ENCODE measurements around the gene PPP1CA. TPM values are rescaled to one million over a fixed set of nuclear protein-coding genes. Genes with fewer than 3 reads are reported as not detected.

The PPP1CA gene
- total and polyA plus RNA-seq, 2 donors (not counting 1 experiment from before 2014, with no cell fraction given): 104 to 135 TPM

- Histone ChIP-seq H3K4me2 (ENCODE audit: extremely low read depth, insufficient read depth, low read length) (peak overlapping the region; percentile 94), H3K36me3 (ENCODE audit: control insufficient read depth, insufficient read depth, low read length) (peaks cover 20% of the 10 kb centered on the region), H3K27me3 (ENCODE audit: control insufficient read depth, insufficient read depth, low read length) (no peaks in the 10 kb centered on the region), H3K27ac (ENCODE audit: insufficient read depth, low read length) (peak overlapping the region; percentile 89), H3K4me1 (ENCODE audit: control insufficient read depth, extremely low read depth, insufficient read depth, low read length) (peaks cover 6% of the 10 kb centered on the region), H3K4me3 (replicated peaks in 1 of 4; ENCODE audit: control extremely low read depth in 1 of 4, insufficient read depth in 1 of 4, low read depth in 3 of 4, low read length in 4 of 4) (peak overlapping the region; percentile 80 to 99 (median 92)), H3K79me2 (ENCODE audit: control insufficient read depth, insufficient read depth, low read length) (peaks cover 24% of the 10 kb centered on the region), H4K20me1 (ENCODE audit: control insufficient read depth, extremely low read depth, insufficient read depth, low read length) (no peaks in the 10 kb centered on the region), H3K9ac (ENCODE audit: insufficient read depth, low read length) (peak overlapping the region; percentile 86), H2AFZ (ENCODE audit: low read length) (no peak overlapping the region), H3K9me3 (ENCODE audit: control insufficient read depth, insufficient read depth, low read depth, low read length) (no peaks in the 10 kb centered on the region)
- TF ChIP-seq CTCF (conservative IDR thresholded peaks at IDR 0.05 in 1 of 2, IDR thresholded peaks at IDR 0.05 in 1 of 2; ENCODE audit: low read depth in 1 of 2, low read length in 2 of 2) (no peak), EZH2 (IDR thresholded peaks at IDR 0.05; ENCODE audit: low read length, missing control alignments) (no peak)
- no peak for DNase-seq (ENCODE audit: low read depth in 2 of 2)
Observed at GRCh38 chr11:67400251-67400941, 1.3 kb downstream of the PPP1CA start.

- H3K4me2 ChIP-seq (ENCODE audit: extremely low read depth, insufficient read depth, low read length): peak overlapping the region; percentile 8
- no peak for TF ChIP-seq EZH2 (IDR thresholded peaks at IDR 0.05; ENCODE audit: low read length, missing control alignments)
- TF ChIP-seq CTCF (conservative IDR thresholded peaks at IDR 0.05 in 1 of 2, IDR thresholded peaks at IDR 0.05 in 1 of 2; ENCODE audit: low read depth in 1 of 2, low read length in 2 of 2): no peak
- peaks cover 20% of the 10 kb centered on the region for H3K36me3 ChIP-seq (ENCODE audit: control insufficient read depth, insufficient read depth, low read length)
- H4K20me1 ChIP-seq (ENCODE audit: control insufficient read depth, extremely low read depth, insufficient read depth, low read length): no peaks in the 10 kb centered on the region
- DNase-seq (ENCODE audit: low read depth in 2 of 2): no peak
- no peak overlapping the region for H2AFZ ChIP-seq (ENCODE audit: low read length)
- H3K27ac ChIP-seq (ENCODE audit: insufficient read depth, low read length): no peak overlapping the region
- peaks cover 24% of the 10 kb centered on the region for H3K79me2 ChIP-seq (ENCODE audit: control insufficient read depth, insufficient read depth, low read length)
- peak overlapping the region; percentile 16 for H3K9ac ChIP-seq (ENCODE audit: insufficient read depth, low read length)
- no peaks in the 10 kb centered on the region for H3K27me3 ChIP-seq (ENCODE audit: control insufficient read depth, insufficient read depth, low read length)
- no peaks in the 10 kb centered on the region for H3K9me3 ChIP-seq (ENCODE audit: control insufficient read depth, insufficient read depth, low read depth, low read length)
- H3K4me1 ChIP-seq (ENCODE audit: control insufficient read depth, extremely low read depth, insufficient read depth, low read length): peaks cover 6% of the 10 kb centered on the region
- H3K4me3 ChIP-seq (replicated peaks in 1 of 4; ENCODE audit: control extremely low read depth in 1 of 4, insufficient read depth in 1 of 4, low read depth in 3 of 4, low read length in 4 of 4): peak overlapping the region in 1 of 4 experiments; percentile 17
Observed at GRCh38 chr11:67398661-67399563, 2.7 kb downstream of the PPP1CA start.

GRCh38 chr11:67397986-67398660 is 3.5 kb downstream of the PPP1CA start:
- Histone ChIP-seq H3K4me2 (ENCODE audit: extremely low read depth, insufficient read depth, low read length) (no peak overlapping the region), H3K27ac (ENCODE audit: insufficient read depth, low read length) (no peak overlapping the region), H3K79me2 (ENCODE audit: control insufficient read depth, insufficient read depth, low read length) (peaks cover 24% of the 10 kb centered on the region), H3K27me3 (ENCODE audit: control insufficient read depth, insufficient read depth, low read length) (no peaks in the 10 kb centered on the region), H4K20me1 (ENCODE audit: control insufficient read depth, extremely low read depth, insufficient read depth, low read length) (no peaks in the 10 kb centered on the region), H3K4me3 (replicated peaks in 1 of 4; ENCODE audit: control extremely low read depth in 1 of 4, insufficient read depth in 1 of 4, low read depth in 3 of 4, low read length in 4 of 4) (no peak overlapping the region), H3K9ac (ENCODE audit: insufficient read depth, low read length) (no peak overlapping the region), H3K9me3 (ENCODE audit: control insufficient read depth, insufficient read depth, low read depth, low read length) (no peaks in the 10 kb centered on the region), H3K36me3 (ENCODE audit: control insufficient read depth, insufficient read depth, low read length) (peaks cover 20% of the 10 kb centered on the region), H3K4me1 (ENCODE audit: control insufficient read depth, extremely low read depth, insufficient read depth, low read length) (peaks cover 6% of the 10 kb centered on the region), H2AFZ (ENCODE audit: low read length) (no peak overlapping the region)
- DNase-seq (ENCODE audit: low read depth in 2 of 2): no peak
- TF ChIP-seq CTCF (conservative IDR thresholded peaks at IDR 0.05 in 1 of 2, IDR thresholded peaks at IDR 0.05 in 1 of 2; ENCODE audit: low read depth in 1 of 2, low read length in 2 of 2) (no peak), EZH2 (IDR thresholded peaks at IDR 0.05; ENCODE audit: low read length, missing control alignments) (no peak)

Data from fibroblast of lung (primary cell).